ENCODE results near the gene TUBA4A.

Gene TUBA4A

DNA sequence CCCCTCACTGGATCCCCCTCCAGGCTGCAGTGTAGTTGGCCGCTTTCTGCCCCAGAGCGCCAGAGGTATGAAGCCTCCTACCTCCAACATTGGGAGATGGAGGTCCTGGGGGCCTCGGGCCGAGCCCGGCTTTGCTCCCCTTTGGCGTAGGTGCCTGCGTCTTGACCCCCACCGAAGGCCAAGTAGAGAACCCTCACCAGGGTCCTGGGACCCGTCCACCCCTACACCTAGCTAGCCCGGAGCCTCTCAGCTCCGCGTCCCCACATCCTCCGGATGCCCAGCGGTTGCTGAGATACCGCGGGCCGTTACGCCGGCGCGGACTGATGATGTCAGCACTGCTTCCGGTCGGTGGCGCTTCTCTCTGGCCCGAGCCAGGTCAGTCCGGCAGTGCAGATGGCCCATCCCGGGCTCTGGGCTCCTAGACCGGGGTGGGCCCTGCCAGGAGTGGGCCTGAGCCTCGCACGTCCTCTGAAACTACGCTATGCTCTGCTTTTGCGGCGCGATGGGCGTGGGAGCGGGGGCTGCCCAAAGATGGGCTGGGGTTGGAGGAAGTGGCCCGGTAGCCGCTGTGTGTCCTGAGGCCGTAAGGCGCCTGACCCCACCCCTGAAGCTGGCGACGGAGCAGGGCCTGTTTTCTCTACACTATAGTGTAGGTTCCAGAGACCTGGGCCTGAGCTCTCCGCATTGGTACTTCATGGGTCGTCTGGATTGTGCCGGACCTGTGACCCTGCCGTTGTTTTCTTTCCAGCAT, 8.4 kb downstream of the TUBA4A start, which contains the start of the genes GLB1L and STK16:
GLB1L (minus strand) TSS at position 297 of the 751 bp plus-strand sequence. CDS start 1,871 bp downstream, outside the sequence.
STK16 (plus strand) TSS at position 332 of the 751 bp plus-strand sequence. CDS start 521 bp downstream, outside the sequence.
- Histone ChIP-seq H3K9me3 (ENCODE audit: control insufficient read depth, low read length) (no peaks in the 10 kb centered on the region), H3K4me3 (ENCODE audit: insufficient read depth, low read depth, low read length, poor library complexity, severe bottlenecking) (peak within 1 kb of the TSS; percentile 93), H3K4me1 (ENCODE audit: control insufficient read depth, insufficient read depth, low read length, poor library complexity, severe bottlenecking) (peaks cover 54% of the 10 kb centered on the region), H3K27me3 (replicated peaks; ENCODE audit: control insufficient read depth, insufficient read depth, low read length, poor library complexity, severe bottlenecking) (no peaks in the 10 kb centered on the region), H3K36me3 (ENCODE audit: control insufficient read depth, insufficient read depth, low read length) (peaks cover 7% of the 10 kb centered on the region), H3K27ac (ENCODE audit: insufficient read depth, low read length, poor library complexity, severe bottlenecking) (peak within 1 kb of the TSS; percentile 95)
- DNase-seq: peak; percentile 70 to 80 (median 78)

DNA sequence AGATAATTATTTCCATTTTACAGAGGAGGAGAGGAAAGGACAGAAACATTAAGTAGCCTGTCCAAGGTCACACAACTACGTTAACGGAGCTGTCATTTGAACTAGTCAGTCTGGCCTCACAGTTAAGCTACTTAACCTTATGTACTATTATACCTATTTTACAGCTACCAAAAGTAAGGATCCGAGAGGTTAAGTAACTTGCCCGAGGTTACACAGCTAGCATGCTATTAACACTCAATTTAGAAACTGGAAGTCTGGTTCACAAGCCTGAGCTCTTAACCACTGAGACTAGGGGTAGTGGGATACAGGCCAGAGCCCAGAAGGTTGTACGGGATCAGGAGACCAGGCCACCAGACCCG, 8.9 kb downstream of the TUBA4A start:
- H3K36me3 ChIP-seq (ENCODE audit: control insufficient read depth, insufficient read depth, low read length): peaks cover under 1% of the 10 kb centered on the region
- no peaks in the 10 kb centered on the region for H3K27me3 ChIP-seq (replicated peaks; ENCODE audit: control insufficient read depth, insufficient read depth, low read length, poor library complexity, severe bottlenecking)
- DNase-seq: no peak
- H3K27ac ChIP-seq (ENCODE audit: insufficient read depth, low read length, poor library complexity, severe bottlenecking): peak overlapping the region; percentile 95
- peaks cover 49% of the 10 kb centered on the region for H3K4me1 ChIP-seq (ENCODE audit: control insufficient read depth, insufficient read depth, low read length, poor library complexity, severe bottlenecking)
- H3K4me3 ChIP-seq (ENCODE audit: insufficient read depth, low read depth, low read length, poor library complexity, severe bottlenecking): peak overlapping the region; percentile 93
- H3K9me3 ChIP-seq (ENCODE audit: control insufficient read depth, low read length): no peaks in the 10 kb centered on the region

DNA sequence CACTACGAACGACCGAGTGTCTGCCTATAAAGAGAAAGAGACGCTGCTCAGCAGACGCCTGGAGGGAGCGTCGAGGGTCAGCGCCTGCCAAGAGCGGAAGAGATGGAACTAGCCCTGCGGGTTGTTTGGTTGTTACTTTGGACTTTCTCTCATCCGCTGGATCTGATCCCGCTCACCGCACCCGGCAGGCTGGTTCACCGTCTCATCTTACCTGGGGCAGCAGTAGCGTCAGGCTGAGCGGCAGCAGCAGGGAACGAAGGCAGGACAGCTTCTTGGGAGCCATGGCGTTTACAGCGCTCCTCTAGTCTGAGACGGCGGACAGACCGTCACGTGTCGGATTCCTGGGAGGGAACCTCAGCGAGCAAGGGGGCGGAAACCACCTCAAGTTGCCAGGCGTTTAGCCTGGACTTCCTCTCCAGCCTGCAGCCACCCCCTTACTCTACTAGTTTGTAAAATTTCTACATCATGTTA, 10.4 kb downstream of the TUBA4A start:
- no peaks in the 10 kb centered on the region for H3K27me3 ChIP-seq (replicated peaks; ENCODE audit: control insufficient read depth, insufficient read depth, low read length, poor library complexity, severe bottlenecking)
- peaks cover 37% of the 10 kb centered on the region for H3K4me1 ChIP-seq (ENCODE audit: control insufficient read depth, insufficient read depth, low read length, poor library complexity, severe bottlenecking)
- H3K27ac ChIP-seq (ENCODE audit: insufficient read depth, low read length, poor library complexity, severe bottlenecking): no peak overlapping the region
- peaks cover 5% of the 10 kb centered on the region for H3K36me3 ChIP-seq (ENCODE audit: control insufficient read depth, insufficient read depth, low read length)
- no peak overlapping the region for H3K4me3 ChIP-seq (ENCODE audit: insufficient read depth, low read depth, low read length, poor library complexity, severe bottlenecking)
- DNase-seq: no peak
- no peaks in the 10 kb centered on the region for H3K9me3 ChIP-seq (ENCODE audit: control insufficient read depth, low read length)

DNA sequence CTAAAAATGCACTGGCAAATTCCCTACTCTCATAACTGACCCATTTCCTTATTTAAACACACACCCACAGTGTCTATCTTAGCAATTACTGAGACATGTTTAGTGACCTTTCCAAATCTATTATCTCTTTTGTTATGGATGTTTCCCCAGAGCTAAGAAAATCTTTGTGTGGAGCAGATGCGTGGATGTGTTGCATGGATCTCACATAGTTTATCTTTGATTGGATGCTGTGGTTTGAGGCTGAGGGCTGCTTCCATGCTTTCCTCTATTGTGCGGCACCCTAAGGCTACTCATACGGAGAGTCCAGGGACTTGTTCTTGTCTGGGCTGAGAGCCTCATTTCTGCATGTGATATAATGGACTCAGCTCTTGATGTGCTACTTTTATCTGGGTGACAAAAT, 19.4 kb downstream of the TUBA4A start:
- no peaks in the 10 kb centered on the region for H3K4me1 ChIP-seq (ENCODE audit: control insufficient read depth, insufficient read depth, low read length, poor library complexity, severe bottlenecking)
- no peak for DNase-seq
- H3K36me3 ChIP-seq (ENCODE audit: control insufficient read depth, insufficient read depth, low read length): peaks cover 73% of the 10 kb centered on the region
- no peaks in the 10 kb centered on the region for H3K9me3 ChIP-seq (ENCODE audit: control insufficient read depth, low read length)
- H3K4me3 ChIP-seq (ENCODE audit: insufficient read depth, low read depth, low read length, poor library complexity, severe bottlenecking): no peak overlapping the region
- H3K27ac ChIP-seq (ENCODE audit: insufficient read depth, low read length, poor library complexity, severe bottlenecking): no peak overlapping the region
- no peaks in the 10 kb centered on the region for H3K27me3 ChIP-seq (replicated peaks; ENCODE audit: control insufficient read depth, insufficient read depth, low read length, poor library complexity, severe bottlenecking)

DNA sequence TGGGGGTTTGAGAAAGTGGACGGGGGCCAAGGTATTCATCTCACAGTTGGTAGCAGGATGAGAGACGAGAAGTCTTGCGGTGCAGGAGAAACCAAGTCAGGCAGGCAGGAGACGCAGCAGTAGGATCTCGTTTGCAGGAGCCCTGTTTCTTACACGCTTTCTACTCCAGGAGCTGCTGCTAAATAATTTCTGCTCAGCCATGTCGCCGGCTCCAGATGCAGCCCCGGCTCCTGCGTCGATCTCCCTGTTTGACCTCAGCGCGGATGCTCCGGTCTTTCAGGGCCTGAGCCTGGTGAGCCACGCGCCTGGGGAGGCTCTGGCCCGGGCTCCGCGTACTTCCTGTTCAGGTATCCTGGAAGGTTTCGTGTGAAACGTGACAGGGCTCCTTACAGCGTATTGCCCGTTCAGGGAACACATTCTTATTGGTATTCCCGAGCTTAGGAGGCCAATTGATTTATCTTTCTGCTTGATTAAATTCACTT, 23.6 kb downstream of the TUBA4A start:
- peak overlapping the region; percentile 80 for H3K4me3 ChIP-seq (ENCODE audit: insufficient read depth, low read depth, low read length, poor library complexity, severe bottlenecking)
- H3K36me3 ChIP-seq (ENCODE audit: control insufficient read depth, insufficient read depth, low read length): peaks cover 53% of the 10 kb centered on the region
- peak overlapping the region; percentile 93 for H3K27ac ChIP-seq (ENCODE audit: insufficient read depth, low read length, poor library complexity, severe bottlenecking)
- H3K4me1 ChIP-seq (ENCODE audit: control insufficient read depth, insufficient read depth, low read length, poor library complexity, severe bottlenecking): peaks cover 13% of the 10 kb centered on the region
- H3K27me3 ChIP-seq (replicated peaks; ENCODE audit: control insufficient read depth, insufficient read depth, low read length, poor library complexity, severe bottlenecking): no peaks in the 10 kb centered on the region
- no peak for DNase-seq
- no peaks in the 10 kb centered on the region for H3K9me3 ChIP-seq (ENCODE audit: control insufficient read depth, low read length)

DNA sequence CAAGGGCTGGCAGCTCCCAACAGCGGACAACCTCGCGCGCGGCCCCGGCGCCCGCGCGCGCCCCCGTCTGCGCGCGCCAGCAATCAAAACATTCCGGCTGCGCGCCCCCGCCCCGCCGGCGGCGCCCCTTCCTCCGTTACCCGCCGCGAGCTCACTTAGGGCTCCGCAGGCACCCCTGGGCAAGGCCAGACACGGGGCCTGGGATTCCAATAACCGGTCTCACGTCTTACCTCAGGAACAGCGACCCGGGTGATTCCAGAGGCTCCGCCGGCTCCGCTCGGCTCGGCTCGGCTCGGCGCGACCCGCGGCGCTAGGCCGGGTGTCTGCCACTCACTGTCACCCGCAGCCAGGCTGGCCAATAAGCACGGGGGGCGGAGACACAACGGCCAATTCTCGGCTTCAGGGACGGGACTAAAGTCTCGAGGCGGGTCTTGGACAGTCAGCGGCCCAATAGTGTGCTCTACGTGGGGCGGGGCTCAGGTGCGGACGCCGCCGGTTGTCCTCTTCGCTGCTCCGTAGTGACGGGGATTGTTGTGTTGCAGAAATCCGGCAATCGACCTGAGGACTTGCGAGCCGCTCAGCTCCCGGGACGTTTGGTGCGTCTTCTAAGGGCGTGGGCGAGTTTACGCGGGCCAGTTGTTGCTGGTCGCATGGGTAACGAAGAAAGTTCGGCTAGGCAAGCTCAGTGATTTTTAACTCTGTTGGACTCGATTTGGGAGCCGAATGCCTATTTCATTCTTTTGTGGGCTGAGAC, 24.2 kb downstream of the TUBA4A start, which contains the start of the genes ANKZF1 and ATG9A:
ANKZF1 (plus strand) TSS at position 502 of the 754 bp plus-strand sequence. CDS start 452 bp downstream, outside the sequence.
ATG9A (minus strand) TSS at position 332 of the 754 bp plus-strand sequence. CDS start 1,612 bp downstream, outside the sequence.
- peak within 1 kb of the TSS; percentile 93 for H3K27ac ChIP-seq (ENCODE audit: insufficient read depth, low read length, poor library complexity, severe bottlenecking)
- peak within 1 kb of the TSS; percentile 80 for H3K4me3 ChIP-seq (ENCODE audit: insufficient read depth, low read depth, low read length, poor library complexity, severe bottlenecking)
- peaks cover 53% of the 10 kb centered on the region for H3K36me3 ChIP-seq (ENCODE audit: control insufficient read depth, insufficient read depth, low read length)
- no peaks in the 10 kb centered on the region for H3K9me3 ChIP-seq (ENCODE audit: control insufficient read depth, low read length)
- DNase-seq: peak; percentile 95 to 99 (median 97)
- peaks cover 13% of the 10 kb centered on the region for H3K4me1 ChIP-seq (ENCODE audit: control insufficient read depth, insufficient read depth, low read length, poor library complexity, severe bottlenecking)
- no peaks in the 10 kb centered on the region for H3K27me3 ChIP-seq (replicated peaks; ENCODE audit: control insufficient read depth, insufficient read depth, low read length, poor library complexity, severe bottlenecking)

DNA sequence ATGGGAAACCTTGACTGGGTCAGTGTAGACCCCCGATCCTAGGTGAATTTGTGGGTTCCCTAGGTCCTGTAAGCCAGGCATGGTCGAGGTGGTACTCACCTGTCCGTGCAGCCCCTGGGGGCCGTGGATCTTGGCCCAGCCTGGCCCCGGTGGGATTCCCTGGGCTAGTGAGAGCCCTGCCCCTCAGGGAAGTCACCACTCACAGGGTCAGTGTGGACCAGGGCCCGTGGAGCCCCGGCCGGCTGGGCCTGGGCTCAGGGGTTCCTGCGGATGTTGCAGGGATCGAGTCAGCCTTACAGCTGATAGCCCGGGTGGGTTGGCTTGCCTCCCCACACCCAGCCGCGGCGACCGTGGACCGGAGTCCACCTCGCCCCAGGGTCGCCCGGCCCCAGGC, 24.8 kb downstream of the TUBA4A start:
- Histone ChIP-seq H3K36me3 (ENCODE audit: control insufficient read depth, insufficient read depth, low read length) (peaks cover 53% of the 10 kb centered on the region), H3K27me3 (replicated peaks; ENCODE audit: control insufficient read depth, insufficient read depth, low read length, poor library complexity, severe bottlenecking) (no peaks in the 10 kb centered on the region), H3K9me3 (ENCODE audit: control insufficient read depth, low read length) (no peaks in the 10 kb centered on the region), H3K4me1 (ENCODE audit: control insufficient read depth, insufficient read depth, low read length, poor library complexity, severe bottlenecking) (peaks cover 13% of the 10 kb centered on the region), H3K4me3 (ENCODE audit: insufficient read depth, low read depth, low read length, poor library complexity, severe bottlenecking) (peak overlapping the region; percentile 80), H3K27ac (ENCODE audit: insufficient read depth, low read length, poor library complexity, severe bottlenecking) (peak overlapping the region; percentile 93)
- DNase-seq: no peak

DNA sequence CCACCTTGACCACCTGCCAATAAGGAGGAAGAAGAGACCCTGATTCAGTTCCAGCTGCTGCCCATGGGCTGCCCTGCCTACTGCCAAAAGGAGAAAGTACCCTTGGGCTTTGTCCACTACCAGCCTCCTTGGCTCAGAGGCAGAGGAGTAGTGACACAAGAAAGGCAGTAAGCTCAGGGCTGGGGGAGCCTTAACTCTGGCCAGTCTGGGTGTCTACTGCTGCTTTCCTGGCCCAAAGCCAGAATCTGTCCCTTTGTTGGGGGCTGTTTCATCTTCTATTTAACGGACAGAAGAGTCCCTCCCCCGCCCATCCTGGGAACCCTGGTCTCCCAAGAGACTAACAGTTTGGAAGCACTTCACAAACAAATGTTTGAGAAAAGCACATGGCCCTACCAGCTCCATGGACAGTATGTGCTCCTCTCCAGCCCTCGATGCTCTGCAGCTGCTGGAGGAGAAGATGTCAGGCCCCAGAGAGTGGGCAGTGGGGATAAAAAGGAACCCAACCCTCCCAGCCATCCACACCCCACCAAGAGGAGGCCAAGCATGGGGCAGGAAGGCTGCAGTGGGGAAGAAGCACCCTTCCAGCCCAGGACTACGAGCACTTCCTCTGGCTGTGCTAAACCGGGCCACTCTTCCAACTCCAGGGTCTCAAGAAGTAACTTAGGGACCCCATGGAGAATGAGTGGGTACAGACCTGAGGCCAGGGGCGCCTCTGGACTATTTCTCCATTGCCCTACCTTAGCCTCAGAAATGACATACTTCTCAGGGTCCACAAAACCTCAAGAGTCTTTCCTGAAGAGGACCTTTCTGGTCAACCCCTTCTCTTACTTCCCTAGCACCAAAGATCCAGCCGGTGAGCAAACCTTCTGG, 25.4 kb downstream of the TUBA4A start:
- Histone ChIP-seq H3K4me3 (ENCODE audit: insufficient read depth, low read depth, low read length, poor library complexity, severe bottlenecking) (peak overlapping the region; percentile 80), H3K27me3 (replicated peaks; ENCODE audit: control insufficient read depth, insufficient read depth, low read length, poor library complexity, severe bottlenecking) (no peaks in the 10 kb centered on the region), H3K36me3 (ENCODE audit: control insufficient read depth, insufficient read depth, low read length) (peaks cover 53% of the 10 kb centered on the region), H3K9me3 (ENCODE audit: control insufficient read depth, low read length) (no peaks in the 10 kb centered on the region), H3K27ac (ENCODE audit: insufficient read depth, low read length, poor library complexity, severe bottlenecking) (peak overlapping the region; percentile 93), H3K4me1 (ENCODE audit: control insufficient read depth, insufficient read depth, low read length, poor library complexity, severe bottlenecking) (peaks cover 13% of the 10 kb centered on the region)
- DNase-seq: no peak

DNA sequence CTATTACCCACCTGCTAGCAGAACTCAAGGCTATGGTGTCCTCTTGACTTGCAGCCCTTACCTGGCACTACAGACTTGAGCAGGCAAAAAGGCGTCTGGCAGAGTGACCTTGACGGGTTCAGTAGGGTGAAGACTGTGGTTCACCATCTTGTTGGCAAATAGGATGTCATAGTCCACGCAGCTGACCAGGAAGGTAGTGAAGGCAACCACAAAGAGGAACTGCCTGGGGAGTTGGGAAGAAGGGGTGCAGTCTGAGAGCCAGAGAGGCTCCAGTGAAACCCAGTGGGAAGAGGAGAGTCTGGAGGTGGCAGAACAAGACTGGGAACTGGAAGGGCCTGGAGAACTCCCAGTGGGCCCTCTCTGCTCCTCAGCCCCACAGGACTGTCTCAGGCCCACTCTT, 28.4 kb downstream of the TUBA4A start:
- no peak overlapping the region for H3K4me3 ChIP-seq (ENCODE audit: insufficient read depth, low read depth, low read length, poor library complexity, severe bottlenecking)
- no peaks in the 10 kb centered on the region for H3K27me3 ChIP-seq (replicated peaks; ENCODE audit: control insufficient read depth, insufficient read depth, low read length, poor library complexity, severe bottlenecking)
- H3K27ac ChIP-seq (ENCODE audit: insufficient read depth, low read length, poor library complexity, severe bottlenecking): no peak overlapping the region
- no peak for DNase-seq
- H3K4me1 ChIP-seq (ENCODE audit: control insufficient read depth, insufficient read depth, low read length, poor library complexity, severe bottlenecking): peaks cover 13% of the 10 kb centered on the region
- peaks cover 58% of the 10 kb centered on the region for H3K36me3 ChIP-seq (ENCODE audit: control insufficient read depth, insufficient read depth, low read length)
- H3K9me3 ChIP-seq (ENCODE audit: control insufficient read depth, low read length): no peaks in the 10 kb centered on the region
